Stimulated activated CD8-positive, alpha-beta memory T cell treated with anti-CD3 and anti-CD28 coated beads, Interleukin-2, amount 100 ng/mL, for 1 hour (primary cell): ENCODE results near the gene TIMM8B.
"Not testable (repeated sequence)": the region's sequence is repeated elsewhere in the genome, so short reads cannot be mapped to it uniquely, and the experiment has no call there.

ENCODE experiments used
- DNase-seq, 2 donors: peaks; one replicate each; pipeline ENCODE4 v3.0.0-alpha.2; 2020; ENCODE audit warnings: low read depth in 2 of 2

TIMM8B gene

GRCh38 chr11:112086422-112087191, at the start of gene TIMM8B, which contains the start of gene SDHD:
TIMM8B (minus strand) TSS chr11:112086756; CDS start chr11:112086723, 33 bp downstream.
SDHD (plus strand) TSS chr11:112086873; CDS start chr11:112086908, 35 bp downstream.
- peak; percentile 91 to 92 for DNase-seq

GRCh38 chr11:112134473-112134872, 47.9 kb upstream of the TIMM8B start:
- no peak for DNase-seq

GRCh38 chr11:112132737-112133136, 46.2 kb upstream of the TIMM8B start:
- no peak for DNase-seq

- no peak for DNase-seq
These were observed 43.1 kb upstream of the TIMM8B start for GRCh38 chr11:112129656-112130055.

GRCh38 chr11:112128483-112129121, 42.0 kb upstream of the TIMM8B start:
- no peak for DNase-seq

- no peak for DNase-seq
These were observed 40.5 kb upstream of the TIMM8B start for GRCh38 chr11:112127056-112127455.

- no peak for DNase-seq
These were observed 36.6 kb upstream of the TIMM8B start for GRCh38 chr11:112123129-112123528.

GRCh38 chr11:112121981-112122615, 35.5 kb upstream of the TIMM8B start:
- no peak for DNase-seq

- no peak for DNase-seq
These were observed 31.6 kb upstream of the TIMM8B start for GRCh38 chr11:112118176-112118575.

- no peak for DNase-seq
These were observed 28.8 kb upstream of the TIMM8B start for GRCh38 chr11:112115386-112115785.

GRCh38 chr11:112114460-112114859, 27.9 kb upstream of the TIMM8B start:
- DNase-seq, result no peak

GRCh38 chr11:112113539-112114457, 27.2 kb upstream of the TIMM8B start:
- no peak for DNase-seq

- DNase-seq, result no peak
These were observed 19.5 kb upstream of the TIMM8B start for GRCh38 chr11:112106070-112106469.

- DNase-seq, result no peak
These were observed 16.9 kb upstream of the TIMM8B start for GRCh38 chr11:112103446-112103845.

- no peak for DNase-seq
These were observed 13.9 kb upstream of the TIMM8B start for GRCh38 chr11:112100462-112100861.

GRCh38 chr11:112097734-112098528, 11.4 kb upstream of the TIMM8B start:
- DNase-seq, result no peak

GRCh38 chr11:112096194-112096593, 9.6 kb upstream of the TIMM8B start:
- DNase-seq, result no peak

GRCh38 chr11:112095302-112095701, 8.7 kb upstream of the TIMM8B start:
- DNase-seq, result not testable (repeated sequence)

GRCh38 chr11:112087212-112087611, 656 bp upstream of the TIMM8B start:
- DNase-seq, result no peak

- no peak for DNase-seq
These were observed 634 bp downstream of the TIMM8B start for GRCh38 chr11:112085822-112086421.
